Uterus (tissue), 2 donors: ENCODE results near the gene NCLN.

Experiments used
- CTCF ChIP-seq, 4 experiments: fragments of 200-600 bp in 2 of 4; fragments of 450-650 bp in 2 of 4; sonication (generic) in 2 of 4; IDR thresholded peaks; one replicate each; pipeline ENCODE4 v1.5.1; 2016 to 2019; ENCODE audit warnings: antibody characterized with exemption in 4 of 4, mild to moderate bottlenecking in 2 of 4, moderate library complexity in 1 of 4
- POLR2A ChIP-seq, 2 donors: fragments of 450-650 bp; IDR thresholded peaks; one replicate each; pipeline ENCODE4 v1.6.1; 2016; ENCODE audit warnings: antibody characterized with exemption in 2 of 2, mild to moderate bottlenecking in 1 of 2, moderate library complexity in 1 of 2

- TF ChIP-seq CTCF (IDR thresholded peaks at IDR 0.05) (no peak), POLR2A (IDR thresholded peaks at IDR 0.05) (no peak)
Observed at GRCh38 chr19:3190470-3190770, 4.7 kb downstream of the NCLN start.
